SU-DHL-6 (cell line): ENCODE measurements around the gene MED12L.
"Not testable (repeated sequence)": the region's sequence is repeated elsewhere in the genome, so short reads cannot be mapped to it uniquely, and the experiment has no call there.

ENCODE experiments used
- CTCF ChIP-seq: fragments of 200-600 bp; sonication (generic); IDR thresholded peaks from one replicate; pipeline ENCODE4 v1.5.1; 2017; ENCODE audit warnings: antibody characterized with exemption, mild to moderate bottlenecking, low read length, moderate library complexity; ENCODE audit not compliant: insufficient read depth, poor library complexity, severe bottlenecking
- EZH2phosphoT487 ChIP-seq: fragments of 200-600 bp; sonication (generic), shearing (Covaris generic); conservative IDR thresholded peaks from 2 replicates; pipeline ENCODE4 v1.6.1; 2018; ENCODE audit warnings: mild to moderate bottlenecking, antibody characterized with exemption, low read length, moderate library complexity, mixed read lengths

DNA sequence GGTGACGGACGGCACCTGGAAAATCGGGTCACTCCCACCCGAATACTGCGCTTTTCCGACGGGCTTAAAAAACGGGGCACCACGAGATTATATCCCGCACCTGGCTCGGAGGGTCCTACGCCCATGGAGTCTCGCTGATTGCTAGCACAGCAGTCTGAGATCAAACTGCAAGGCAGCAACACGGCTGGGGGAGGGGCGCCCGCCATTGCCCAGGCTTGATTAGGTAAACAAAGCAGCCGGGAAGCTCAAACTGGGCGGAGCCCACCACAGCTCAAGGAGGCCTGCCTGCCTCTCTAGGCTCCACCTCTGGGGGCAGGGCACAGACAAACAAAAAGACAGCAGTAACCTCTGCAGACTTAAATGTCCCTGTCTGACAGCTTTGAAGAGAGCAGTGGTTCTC lies 156.5 kb downstream of the MED12L start:
- TF ChIP-seq CTCF, EZH2phosphoT487: not testable (repeated sequence)
